HepG2 (cell line): ENCODE measurements around the gene TTC6. TPM values are rescaled to one million over a fixed set of nuclear protein-coding genes. Genes with fewer than 3 reads are reported as not detected.

ENCODE experiments used
- CBFB ChIP-seq: sonication (generic); formaldehyde crosslinking; IDR thresholded peaks from 2 replicates; pipeline ENCODE4 v1.4.0; 2020; ENCODE audit warnings: missing genetic modification reagents
- FLYWCH1 ChIP-seq: sonication (generic); formaldehyde crosslinking; IDR thresholded peaks from 2 replicates; pipeline ENCODE4 v1.8.1; 2023; ENCODE audit warnings: mild to moderate bottlenecking, missing genetic modification reagents
- FOXC1 ChIP-seq: sonication (generic); formaldehyde crosslinking; IDR thresholded peaks from 2 replicates; pipeline ENCODE4 v1.8.0; 2022; ENCODE audit warnings: mild to moderate bottlenecking, missing genetic modification reagents, borderline replicate concordance
- HOXA5 ChIP-seq: sonication (generic); formaldehyde crosslinking; IDR thresholded peaks from 2 replicates; pipeline ENCODE4 v1.4.0; 2020; ENCODE audit warnings: missing genetic modification reagents
- ISL2 ChIP-seq: sonication (generic); formaldehyde crosslinking; IDR thresholded peaks from 2 replicates; pipeline ENCODE4 v1.5.0; 2020; ENCODE audit warnings: missing genetic modification reagents
- KLF12 ChIP-seq: sonication (generic); formaldehyde crosslinking; IDR thresholded peaks from 2 replicates; pipeline ENCODE4 v1.4.0; 2020; ENCODE audit warnings: missing genetic modification reagents, borderline replicate concordance
- POGK ChIP-seq: sonication (generic); formaldehyde crosslinking; conservative IDR thresholded peaks from 2 replicates; pipeline ENCODE4 v1.8.0; 2022; ENCODE audit warnings: mild to moderate bottlenecking, moderate library complexity, missing genetic modification reagents
- POLR2AphosphoS5 ChIP-seq: IDR thresholded peaks from 2 replicates; pipeline ENCODE4 v1.6.1; 2012; ENCODE audit warnings: low read depth, low read length
- POLR2G ChIP-seq: fragments of 200-400 bp; formaldehyde crosslinking; IDR thresholded peaks from 2 replicates; pipeline ENCODE4 v1.6.1; 2018; ENCODE audit warnings: mild to moderate bottlenecking, low read depth, low read length, moderate library complexity
- SUZ12 ChIP-seq: fragments of 150-350 bp; IDR thresholded peaks from 2 replicates; pipeline ENCODE4 v1.6.1; 2014; ENCODE audit warnings: low read depth, low read length
- TAF1 ChIP-seq: sonication (generic); formaldehyde crosslinking; IDR thresholded peaks from 2 replicates; pipeline ENCODE4 v1.4.0; 2020; ENCODE audit warnings: missing genetic modification reagents
- ZBTB43 ChIP-seq: sonication (generic); formaldehyde crosslinking; conservative IDR thresholded peaks from 2 replicates; pipeline ENCODE4 v1.4.0; 2020; ENCODE audit warnings: missing genetic modification reagents
- ZNF709 ChIP-seq: sonication (generic); formaldehyde crosslinking; IDR thresholded peaks from 2 replicates; pipeline ENCODE4 v1.5.0; 2020; ENCODE audit warnings: mild to moderate bottlenecking, missing genetic modification reagents
- ZNF777 ChIP-seq: sonication (generic); formaldehyde crosslinking; IDR thresholded peaks from 2 replicates; pipeline ENCODE4 v1.4.0; 2020; ENCODE audit warnings: missing genetic modification reagents
- polyA plus RNA-seq, 8 experiments: library from polyadenylated mRNA; depleted of rRNA in 3 of 8; stranded (reverse) in 7 of 8; unstranded in 1 of 8; fragments of >200 nt; fragmentation: Illumina TruSeq in 4 of 8; extraction: Trizol in 4 of 8; gene quantifications; 2 replicates each; pipeline versions ENCODE4 v1.2.1 to v1.2.3, GENCODE V29; 2011 to 2016; ENCODE audit warnings: low read depth in 4 of 8, missing spikeins in 1 of 8, mixed read lengths in 1 of 8; ENCODE audit not compliant: insufficient read depth in 1 of 8
- total RNA-seq, 5 experiments: library from RNA; depleted of rRNA; stranded (reverse); fragments of >200 nt; fragmentation: Illumina TruSeq; extraction: Trizol; gene quantifications; 2 replicates each; pipeline ENCODE4 v1.2.3, GENCODE V29; 2016; ENCODE audit warnings: low read depth in 1 of 5
- TF ChIP-seq, protein P1 (sequence below): sonication (generic); formaldehyde crosslinking; IDR thresholded peaks from 2 replicates; pipeline ENCODE4 v1.9.0; 2022; ENCODE audit warnings: missing genetic modification reagents, mild to moderate bottlenecking, borderline replicate concordance
- TF ChIP-seq, protein P2 (sequence below): sonication (generic); formaldehyde crosslinking; IDR thresholded peaks from 2 replicates; pipeline ENCODE4 v1.4.0; 2020; ENCODE audit warnings: missing genetic modification reagents
- TF ChIP-seq, protein P3 (sequence below): sonication (generic); formaldehyde crosslinking; IDR thresholded peaks from 2 replicates; pipeline ENCODE4 v1.5.0; 2020; ENCODE audit warnings: mild to moderate bottlenecking, missing genetic modification reagents, borderline replicate concordance

TTC6 gene
- total and polyA plus RNA-seq, 2 of the 13 experiments (the other 11 are each of a cell fraction or from before 2014, with no cell fraction given): 9.3 to 27.4 TPM

GRCh38 chr14:37583358-37584210, 11.8 kb upstream of the TTC6 start (continued):
- no peak for TF ChIP-seq ZBTB43 (CRISPR knock-in tag)
- peak; percentile 53; the same call in 1 of the 2 replicates for TF ChIP-seq ZNF777 (CRISPR knock-in tag)
- peak; percentile 52; the same call in 1 of the 2 replicates for TF ChIP-seq KLF12 (CRISPR knock-in tag)
- 0 out of 2 replicates have a peak, but pooled peaks have one; percentile 53 for TF ChIP-seq HOXA5 (CRISPR knock-in tag)
- no peak for TF ChIP-seq FLYWCH1 (CRISPR knock-in tag)
- TF ChIP-seq ISL2 (CRISPR knock-in tag): peak; percentile 60; the same call in 1 of the 2 replicates
- TF ChIP-seq, protein P1, sequence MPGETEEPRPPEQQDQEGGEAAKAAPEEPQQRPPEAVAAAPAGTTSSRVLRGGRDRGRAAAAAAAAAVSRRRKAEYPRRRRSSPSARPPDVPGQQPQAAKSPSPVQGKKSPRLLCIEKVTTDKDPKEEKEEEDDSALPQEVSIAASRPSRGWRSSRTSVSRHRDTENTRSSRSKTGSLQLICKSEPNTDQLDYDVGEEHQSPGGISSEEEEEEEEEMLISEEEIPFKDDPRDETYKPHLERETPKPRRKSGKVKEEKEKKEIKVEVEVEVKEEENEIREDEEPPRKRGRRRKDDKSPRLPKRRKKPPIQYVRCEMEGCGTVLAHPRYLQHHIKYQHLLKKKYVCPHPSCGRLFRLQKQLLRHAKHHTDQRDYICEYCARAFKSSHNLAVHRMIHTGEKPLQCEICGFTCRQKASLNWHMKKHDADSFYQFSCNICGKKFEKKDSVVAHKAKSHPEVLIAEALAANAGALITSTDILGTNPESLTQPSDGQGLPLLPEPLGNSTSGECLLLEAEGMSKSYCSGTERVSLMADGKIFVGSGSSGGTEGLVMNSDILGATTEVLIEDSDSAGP (CRISPR knock-in tag): peak; percentile 65; the same call in 1 of the 2 replicates
- no peak for TF ChIP-seq SUZ12
- 0 out of 2 replicates have a peak, but pooled peaks have one; percentile 44 for TF ChIP-seq POGK (CRISPR knock-in tag)
- TF ChIP-seq FOXC1 (CRISPR knock-in tag): 0 out of 2 replicates have a peak, but pooled peaks have one; percentile 57
- peak; percentile 62; the same call in 1 of the 2 replicates for TF ChIP-seq CBFB (CRISPR knock-in tag)
- TF ChIP-seq, protein P2, sequence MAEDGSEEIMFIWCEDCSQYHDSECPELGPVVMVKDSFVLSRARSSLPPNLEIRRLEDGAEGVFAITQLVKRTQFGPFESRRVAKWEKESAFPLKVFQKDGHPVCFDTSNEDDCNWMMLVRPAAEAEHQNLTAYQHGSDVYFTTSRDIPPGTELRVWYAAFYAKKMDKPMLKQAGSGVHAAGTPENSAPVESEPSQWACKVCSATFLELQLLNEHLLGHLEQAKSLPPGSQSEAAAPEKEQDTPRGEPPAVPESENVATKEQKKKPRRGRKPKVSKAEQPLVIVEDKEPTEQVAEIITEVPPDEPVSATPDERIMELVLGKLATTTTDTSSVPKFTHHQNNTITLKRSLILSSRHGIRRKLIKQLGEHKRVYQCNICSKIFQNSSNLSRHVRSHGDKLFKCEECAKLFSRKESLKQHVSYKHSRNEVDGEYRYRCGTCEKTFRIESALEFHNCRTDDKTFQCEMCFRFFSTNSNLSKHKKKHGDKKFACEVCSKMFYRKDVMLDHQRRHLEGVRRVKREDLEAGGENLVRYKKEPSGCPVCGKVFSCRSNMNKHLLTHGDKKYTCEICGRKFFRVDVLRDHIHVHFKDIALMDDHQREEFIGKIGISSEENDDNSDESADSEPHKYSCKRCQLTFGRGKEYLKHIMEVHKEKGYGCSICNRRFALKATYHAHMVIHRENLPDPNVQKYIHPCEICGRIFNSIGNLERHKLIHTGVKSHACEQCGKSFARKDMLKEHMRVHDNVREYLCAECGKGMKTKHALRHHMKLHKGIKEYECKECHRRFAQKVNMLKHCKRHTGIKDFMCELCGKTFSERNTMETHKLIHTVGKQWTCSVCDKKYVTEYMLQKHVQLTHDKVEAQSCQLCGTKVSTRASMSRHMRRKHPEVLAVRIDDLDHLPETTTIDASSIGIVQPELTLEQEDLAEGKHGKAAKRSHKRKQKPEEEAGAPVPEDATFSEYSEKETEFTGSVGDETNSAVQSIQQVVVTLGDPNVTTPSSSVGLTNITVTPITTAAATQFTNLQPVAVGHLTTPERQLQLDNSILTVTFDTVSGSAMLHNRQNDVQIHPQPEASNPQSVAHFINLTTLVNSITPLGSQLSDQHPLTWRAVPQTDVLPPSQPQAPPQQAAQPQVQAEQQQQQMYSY (CRISPR knock-in tag): 0 out of 2 replicates have a peak, but pooled peaks have one; percentile 32
- TF ChIP-seq TAF1 (CRISPR knock-in tag): peak; percentile 62; the same call in 1 of the 2 replicates
- TF ChIP-seq, protein P3, sequence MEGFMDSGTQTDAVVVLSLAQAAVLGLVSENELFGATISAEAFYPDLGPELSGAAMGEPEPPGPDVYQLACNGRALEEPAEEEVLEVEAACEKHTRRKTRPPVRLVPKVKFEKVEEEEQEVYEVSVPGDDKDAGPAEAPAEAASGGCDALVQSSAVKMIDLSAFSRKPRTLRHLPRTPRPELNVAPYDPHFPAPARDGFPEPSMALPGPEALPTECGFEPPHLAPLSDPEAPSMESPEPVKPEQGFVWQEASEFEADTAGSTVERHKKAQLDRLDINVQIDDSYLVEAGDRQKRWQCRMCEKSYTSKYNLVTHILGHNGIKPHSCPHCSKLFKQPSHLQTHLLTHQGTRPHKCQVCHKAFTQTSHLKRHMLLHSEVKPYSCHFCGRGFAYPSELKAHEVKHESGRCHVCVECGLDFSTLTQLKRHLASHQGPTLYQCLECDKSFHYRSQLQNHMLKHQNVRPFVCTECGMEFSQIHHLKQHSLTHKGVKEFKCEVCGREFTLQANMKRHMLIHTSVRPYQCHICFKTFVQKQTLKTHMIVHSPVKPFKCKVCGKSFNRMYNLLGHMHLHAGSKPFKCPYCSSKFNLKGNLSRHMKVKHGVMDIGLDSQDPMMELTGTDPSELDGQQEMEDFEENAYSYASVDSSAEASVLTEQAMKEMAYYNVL (CRISPR knock-in tag): 0 out of 2 replicates have a peak, but pooled peaks have one; percentile 55
- peak; percentile 72 for TF ChIP-seq POLR2G
- TF ChIP-seq POLR2AphosphoS5: peak; percentile 50; the same call in 1 of the 2 replicates
- peak; percentile 29; the same call in 1 of the 2 replicates for TF ChIP-seq ZNF709 (CRISPR knock-in tag)
